ENCODE data around the gene SPAG16. TPM values are rescaled to one million over a fixed set of nuclear protein-coding genes. Genes with fewer than 3 reads are reported as not detected.

The SPAG16 gene
- total RNA-seq, 1 experiment from 2014 or later, result 21.5 TPM

DNA sequence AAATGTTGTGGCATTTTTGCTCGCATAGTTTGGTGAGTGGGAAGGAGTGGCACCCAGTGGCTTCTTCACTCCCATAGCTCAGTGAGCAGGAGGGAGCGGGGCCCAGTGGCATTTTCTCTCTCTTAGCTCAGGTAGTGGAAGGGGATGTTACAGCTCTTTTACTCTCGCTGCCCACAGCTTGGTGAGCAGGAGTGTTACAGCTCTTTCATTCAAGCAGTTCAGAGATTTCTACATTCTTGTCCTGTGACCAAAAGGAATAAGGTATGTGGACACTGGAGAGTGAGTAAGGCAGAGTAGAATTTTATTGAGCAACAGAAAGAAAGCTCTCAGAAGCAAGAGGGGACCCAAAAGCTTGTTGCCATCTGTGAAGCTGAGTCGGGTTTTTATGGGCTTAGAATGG is 192.4 kb downstream of the SPAG16 start:
- Histone ChIP-seq H3K4me3 (ENCODE audit: low read depth, low read length) (no peak overlapping the region), H3K36me3 (ENCODE audit: control insufficient read depth, insufficient read depth, low read length) (no peaks in the 10 kb centered on the region), H3K9me3 (peaks cover 16% of the 10 kb centered on the region), H3K4me1 (no peaks in the 10 kb centered on the region), H3K27me3 (replicated peaks; ENCODE audit: control insufficient read depth, insufficient read depth, low read length) (no peaks in the 10 kb centered on the region)
- H3K36me3 Mint-ChIP-seq (ENCODE audit: insufficient read depth, unreplicated experiment), result no peaks in the 10 kb centered on the region
- intact Hi-C loops (cut with micrococcal nuclease; ENCODE audit: unreplicated experiment), result no loop called here
- H3K27ac Mint-ChIP-seq (ENCODE audit: unreplicated experiment), result no peak overlapping the region
- no peaks in the 10 kb centered on the region for H3K27me3 Mint-ChIP-seq (ENCODE audit: insufficient read depth, unreplicated experiment)
- no TSS peak for BruUV-seq (replicated peaks)
- DNase-seq, result no peak
- no peaks in the 10 kb centered on the region for H3K4me1 Mint-ChIP-seq (ENCODE audit: low read depth, unreplicated experiment)
- TF ChIP-seq, protein P1, sequence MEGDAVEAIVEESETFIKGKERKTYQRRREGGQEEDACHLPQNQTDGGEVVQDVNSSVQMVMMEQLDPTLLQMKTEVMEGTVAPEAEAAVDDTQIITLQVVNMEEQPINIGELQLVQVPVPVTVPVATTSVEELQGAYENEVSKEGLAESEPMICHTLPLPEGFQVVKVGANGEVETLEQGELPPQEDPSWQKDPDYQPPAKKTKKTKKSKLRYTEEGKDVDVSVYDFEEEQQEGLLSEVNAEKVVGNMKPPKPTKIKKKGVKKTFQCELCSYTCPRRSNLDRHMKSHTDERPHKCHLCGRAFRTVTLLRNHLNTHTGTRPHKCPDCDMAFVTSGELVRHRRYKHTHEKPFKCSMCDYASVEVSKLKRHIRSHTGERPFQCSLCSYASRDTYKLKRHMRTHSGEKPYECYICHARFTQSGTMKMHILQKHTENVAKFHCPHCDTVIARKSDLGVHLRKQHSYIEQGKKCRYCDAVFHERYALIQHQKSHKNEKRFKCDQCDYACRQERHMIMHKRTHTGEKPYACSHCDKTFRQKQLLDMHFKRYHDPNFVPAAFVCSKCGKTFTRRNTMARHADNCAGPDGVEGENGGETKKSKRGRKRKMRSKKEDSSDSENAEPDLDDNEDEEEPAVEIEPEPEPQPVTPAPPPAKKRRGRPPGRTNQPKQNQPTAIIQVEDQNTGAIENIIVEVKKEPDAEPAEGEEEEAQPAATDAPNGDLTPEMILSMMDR (IDR thresholded peaks at IDR 0.05; ENCODE audit: insufficient read depth in 1 of 2, low read depth in 1 of 2, low read length in 1 of 2, severe bottlenecking in 1 of 2, unreplicated experiment in 1 of 2), result no peak
- peaks cover 32% of the 10 kb centered on the region for H3K9me3 Mint-ChIP-seq (ENCODE audit: unreplicated experiment)
- H3K4me3 Mint-ChIP-seq (ENCODE audit: unreplicated experiment), result no peak overlapping the region
- POLR2A ChIA-PET, result no interaction called here
- CTCF ChIA-PET, result no interaction called here

DNA sequence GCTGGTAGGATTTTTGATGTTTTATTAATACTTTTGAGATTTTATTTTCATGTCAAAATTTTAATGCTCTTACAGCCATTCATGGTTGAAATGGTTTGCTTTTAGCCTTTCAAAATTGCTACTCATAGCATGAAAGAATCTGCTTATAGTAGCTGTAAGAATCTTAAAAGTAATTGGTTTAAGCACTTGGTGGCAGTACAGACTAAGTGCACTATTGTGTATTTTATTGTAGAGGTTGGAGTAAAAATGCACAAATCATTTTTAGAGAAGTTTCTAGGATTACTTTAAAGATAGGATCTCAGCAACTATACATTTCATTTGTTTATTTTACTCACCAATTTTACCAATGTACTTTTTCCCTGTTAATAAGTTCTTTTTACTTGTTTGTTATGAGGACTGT is 205.8 kb downstream of the SPAG16 start:
- ChIA-PET POLR2A (no interaction called here), CTCF (no interaction called here)
- no peaks in the 10 kb centered on the region for H3K27me3 Mint-ChIP-seq (ENCODE audit: insufficient read depth, unreplicated experiment)

DNA sequence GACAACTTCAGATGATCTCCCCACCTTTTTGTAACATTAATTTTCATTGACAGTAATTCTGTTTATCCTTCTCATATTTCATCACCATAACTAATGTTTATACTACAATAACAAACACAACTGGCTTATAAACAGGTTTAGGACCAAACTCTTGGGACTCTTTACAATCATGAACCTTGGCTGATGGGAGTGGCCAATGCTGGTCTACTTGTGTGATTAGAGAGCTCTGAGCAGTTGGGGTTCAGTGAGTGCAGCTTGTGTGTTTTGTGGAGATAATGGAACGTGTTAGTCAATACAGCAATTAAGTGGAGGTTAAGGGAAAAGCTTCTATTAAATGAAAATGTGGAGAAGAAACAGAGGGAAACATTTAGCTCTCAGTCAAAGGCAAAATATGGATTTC is 207.1 kb downstream of the SPAG16 start:
- Mint-ChIP-seq H3K36me3 (ENCODE audit: insufficient read depth, unreplicated experiment) (no peaks in the 10 kb centered on the region), H3K4me3 (ENCODE audit: unreplicated experiment) (no peak overlapping the region), H3K4me1 (ENCODE audit: low read depth, unreplicated experiment) (no peaks in the 10 kb centered on the region), H3K9me3 (ENCODE audit: unreplicated experiment) (no peaks in the 10 kb centered on the region), H3K27me3 (ENCODE audit: insufficient read depth, unreplicated experiment) (no peaks in the 10 kb centered on the region), H3K27ac (ENCODE audit: unreplicated experiment) (no peak overlapping the region)
- Histone ChIP-seq H3K9me3 (no peaks in the 10 kb centered on the region), H3K27me3 (replicated peaks; ENCODE audit: control insufficient read depth, insufficient read depth, low read length) (no peaks in the 10 kb centered on the region), H3K4me1 (no peaks in the 10 kb centered on the region), H3K4me3 (ENCODE audit: low read depth, low read length) (no peak overlapping the region), H3K36me3 (ENCODE audit: control insufficient read depth, insufficient read depth, low read length) (no peaks in the 10 kb centered on the region)
- BruUV-seq (replicated peaks), result no TSS peak
- ChIA-PET POLR2A (no interaction called here), CTCF (no interaction called here)
- intact Hi-C loops (cut with micrococcal nuclease; ENCODE audit: unreplicated experiment), result no loop called here
- no peak for DNase-seq
- TF ChIP-seq, protein P1 (IDR thresholded peaks at IDR 0.05; ENCODE audit: insufficient read depth in 1 of 2, low read depth in 1 of 2, low read length in 1 of 2, severe bottlenecking in 1 of 2, unreplicated experiment in 1 of 2), result no peak

More for the DNA sequence above, 205.8 kb downstream of the SPAG16 start:
- no peak overlapping the region for H3K27ac Mint-ChIP-seq (ENCODE audit: unreplicated experiment)
- H3K27me3 ChIP-seq (replicated peaks; ENCODE audit: control insufficient read depth, insufficient read depth, low read length), result no peaks in the 10 kb centered on the region
- no peak overlapping the region for H3K4me3 Mint-ChIP-seq (ENCODE audit: unreplicated experiment)
- no peaks in the 10 kb centered on the region for H3K9me3 Mint-ChIP-seq (ENCODE audit: unreplicated experiment)
- H3K9me3 ChIP-seq, result no peaks in the 10 kb centered on the region
- DNase-seq, result no peak
- TF ChIP-seq, protein P1 (IDR thresholded peaks at IDR 0.05; ENCODE audit: insufficient read depth in 1 of 2, low read depth in 1 of 2, low read length in 1 of 2, severe bottlenecking in 1 of 2, unreplicated experiment in 1 of 2), result peak in 1 of 2 experiments; percentile 21
- intact Hi-C loops (cut with micrococcal nuclease; ENCODE audit: unreplicated experiment), result no loop called here
- H3K4me1 ChIP-seq, result no peaks in the 10 kb centered on the region
- H3K36me3 Mint-ChIP-seq (ENCODE audit: insufficient read depth, unreplicated experiment), result no peaks in the 10 kb centered on the region
- H3K36me3 ChIP-seq (ENCODE audit: control insufficient read depth, insufficient read depth, low read length), result no peaks in the 10 kb centered on the region
- H3K4me3 ChIP-seq (ENCODE audit: low read depth, low read length), result no peak overlapping the region
- no peaks in the 10 kb centered on the region for H3K4me1 Mint-ChIP-seq (ENCODE audit: low read depth, unreplicated experiment)
- no TSS peak for BruUV-seq (replicated peaks)
